GM18520 (cell line): ENCODE measurements around the gene S100A3.
"Not testable (repeated sequence)": the region's sequence is repeated elsewhere in the genome, so short reads cannot be mapped to it uniquely, and the experiment has no call there.

ENCODE experiments used
- ATAC-seq: cut with Tn5 transposase; IDR thresholded peaks from one replicate; pipeline ENCODE4 v1.9.1; 2021; ENCODE audit not compliant: unreplicated experiment

S100A3 gene

GRCh38 chr1:153536012-153536670 lies 12.9 kb downstream of the S100A3 start:
- no peak for ATAC-seq

GRCh38 chr1:153535242-153536011 lies 13.6 kb downstream of the S100A3 start, which contains the start of gene S100A6:
TSS of gene S100A6 (minus strand) at chr1:153535991. CDS start at chr1:153535339, 652 bp downstream.
- no peak for ATAC-seq

GRCh38 chr1:153534925-153535241 lies 14.2 kb downstream of the S100A3 start:
- ATAC-seq = no peak

GRCh38 chr1:153534226-153534924 lies 14.7 kb downstream of the S100A3 start:
- ATAC-seq = no peak

- no peak for ATAC-seq
Observed at GRCh38 chr1:153533689-153534201, 15.3 kb downstream of the S100A3 start.

- ATAC-seq = no peak
Observed at GRCh38 chr1:153532769-153533599, 16.1 kb downstream of the S100A3 start.

- ATAC-seq = no peak
Observed at GRCh38 chr1:153532181-153532580, 16.9 kb downstream of the S100A3 start.

GRCh38 chr1:153531638-153532037 lies 17.4 kb downstream of the S100A3 start:
- no peak for ATAC-seq

GRCh38 chr1:153527683-153528040 lies 21.4 kb downstream of the S100A3 start:
- no peak for ATAC-seq

- ATAC-seq = no peak
Observed at GRCh38 chr1:153527023-153527682, 21.9 kb downstream of the S100A3 start.

- no peak for ATAC-seq
Observed at GRCh38 chr1:153526132-153526543, 22.9 kb downstream of the S100A3 start.

- no peak for ATAC-seq
Observed at GRCh38 chr1:153525088-153525728, 23.9 kb downstream of the S100A3 start.

GRCh38 chr1:153522353-153523048 lies 26.6 kb downstream of the S100A3 start:
- ATAC-seq = not testable (repeated sequence)

GRCh38 chr1:153521808-153522207 lies 27.2 kb downstream of the S100A3 start:
- not testable (repeated sequence) for ATAC-seq

GRCh38 chr1:153520818-153521476 lies 28.1 kb downstream of the S100A3 start:
- ATAC-seq = no peak

GRCh38 chr1:153520137-153520691 lies 28.8 kb downstream of the S100A3 start:
- not testable (repeated sequence) for ATAC-seq

- no peak for ATAC-seq
Observed at GRCh38 chr1:153519242-153519641, 29.8 kb downstream of the S100A3 start.
